Measurements from ENCODE around the gene THUMPD3. TPM values are rescaled to one million over a fixed set of nuclear protein-coding genes. Genes with fewer than 3 reads are reported as not detected.

Gene THUMPD3
- total and polyA plus RNA-seq, 9 of the 15 experiments (the other 6 are each of a cell fraction or from before 2014, with no cell fraction given): 58.3 to 132 (median 113) TPM

DNA sequence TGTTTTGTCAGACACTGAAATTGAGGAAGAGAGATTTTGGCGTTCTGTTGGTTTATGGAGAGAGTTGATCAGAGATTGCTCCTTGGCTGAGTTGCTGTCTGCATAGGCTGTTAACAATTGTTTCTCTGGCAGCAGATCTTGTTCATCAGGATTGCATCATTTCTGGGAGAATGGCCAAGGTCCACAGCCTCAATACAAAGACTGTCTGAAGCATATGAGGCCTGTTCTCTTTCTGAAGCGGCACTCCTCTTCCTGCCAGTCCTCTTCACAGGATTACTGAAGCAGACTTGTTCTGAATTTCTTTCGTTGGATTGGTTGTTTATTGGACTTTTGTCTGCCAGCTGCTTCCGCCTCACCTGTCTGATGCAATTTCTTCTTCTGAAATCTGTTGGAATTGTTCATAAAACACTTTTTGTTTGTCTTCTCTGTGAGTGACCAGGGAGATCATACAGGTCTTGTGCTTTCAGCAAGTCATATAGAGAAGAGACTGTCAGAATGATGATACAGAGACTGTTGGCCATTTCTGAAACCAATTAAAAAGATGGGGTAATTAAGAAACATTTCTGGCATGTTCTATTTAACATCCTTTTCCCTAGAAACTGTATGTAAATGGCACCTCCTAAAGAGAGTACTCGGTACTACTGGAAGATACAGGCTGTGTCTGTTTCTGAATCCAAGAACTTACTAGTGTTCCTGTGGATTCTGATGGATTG is 60.0 kb downstream of the THUMPD3 start:
- intact Hi-C loops (cut with micrococcal nuclease) (loop anchor here (1.0 to 5.0 kb wide), 4 partner anchors 27 to 70 kb away; partner anchors contain the start of gene THUMPD3), in situ Hi-C loops (cut with MboI) (no loop called here)
- H3K27ac ChIP-seq (ENCODE audit: extremely low read depth, low read depth, low read length): peak overlapping the region; percentile 77
- peaks cover 8% of the 10 kb centered on the region; the same call in 1 of the 2 replicates for H4K20me1 ChIP-seq (replicated peaks; ENCODE audit: control insufficient read depth, insufficient read depth, low read length)
- ChIA-PET POLR2A (interaction anchor here (1.2 to 8.1 kb wide), 3 partner anchors 20 to 70 kb away, joined by 3 to 150 read pairs (median 7); partner anchors contain the start of gene SETD5), CTCF (ENCODE audit: low intra/inter-chr PET ratio) (interaction anchor here (0.7 to 3.0 kb wide), 5 partner anchors 20 to 452 kb away, joined by 3 to 34 read pairs (median 5); no protein-coding TSS in a partner anchor)
- WGBS (ENCODE audit: insufficient coverage, low coverage, missing lambda C conversion rate): 14% methylated on average over 5 of the region's 5 CpGs
- FAIRE-seq (peak; percentile 97), ATAC-seq (peak; percentile 92), DNase-seq (ENCODE audit: extremely low read depth in 1 of 4, low spot score in 3 of 4) (peak; percentile 53 to 91 (median 66))
- peaks cover 66% of the 10 kb centered on the region for H3K36me3 ChIP-seq (ENCODE audit: control insufficient read depth, insufficient read depth, low read length)
- H2AFZ ChIP-seq (ENCODE audit: low read depth, low read length): no peak overlapping the region
- H3K79me2 ChIP-seq (ENCODE audit: control insufficient read depth, insufficient read depth, low read length): peaks cover 95% of the 10 kb centered on the region
- no peak overlapping the region for H3K4me3 ChIP-seq
- no peaks in the 10 kb centered on the region for H3K27me3 ChIP-seq (ENCODE audit: control insufficient read depth in 2 of 2, insufficient read depth in 2 of 2, low read length in 2 of 2)
- peak overlapping the region in 1 of 2 experiments; percentile 53; a peak in 3 of 4 replicates for H3K9ac ChIP-seq (ENCODE audit: insufficient read depth in 1 of 2, low read depth in 2 of 2, low read length in 2 of 2)
- no peaks in the 10 kb centered on the region for H3K9me3 ChIP-seq (replicated peaks; ENCODE audit: control insufficient read depth, insufficient read depth, low read depth, low read length)
- BruUV-seq (replicated peaks): no TSS peak
- peaks cover 0 to 21% of the 10 kb centered on the region in 2 experiments; a peak in 3 of 5 replicates for H3K4me1 ChIP-seq (replicated peaks in 1 of 2; ENCODE audit: control insufficient read depth in 2 of 2, insufficient read depth in 2 of 2, low read length in 2 of 2)
- H3K9me1 ChIP-seq (ENCODE audit: control insufficient read depth, insufficient read depth, low read length): no peaks in the 10 kb centered on the region
- H3K4me2 ChIP-seq (ENCODE audit: insufficient read depth, low read length): peak overlapping the region; percentile 45; the same call in 1 of the 2 replicates
- TF ChIP-seq TAL1 (IDR thresholded peaks at IDR 0.05): peak; percentile 35
- peak; percentile 42; the same call in 1 of the 2 replicates for TF ChIP-seq CREM (IDR thresholded peaks at IDR 0.05; ENCODE audit: low read depth)
- TF ChIP-seq GABPA (tag; conservative IDR thresholded peaks at IDR 0.05; ENCODE audit: low read depth): peak; percentile 61
- no peak for TF ChIP-seq MTF1 (CRISPR knock-in tag; IDR thresholded peaks at IDR 0.05; ENCODE audit: borderline replicate concordance)
- 0 out of 2 replicates have a peak, but pooled peaks have one; percentile 40 for TF ChIP-seq ZNF79 (CRISPR knock-in tag; IDR thresholded peaks at IDR 0.05; ENCODE audit: low read depth)
- TF ChIP-seq ZNF134 (CRISPR knock-in tag; conservative IDR thresholded peaks at IDR 0.05): peak; percentile 9; the same call in 1 of the 2 replicates
- TF ChIP-seq NR4A1 (CRISPR knock-in tag; IDR thresholded peaks at IDR 0.05): no peak
- TF ChIP-seq NR4A1 (tag; IDR thresholded peaks at IDR 0.05): peak; percentile 96
- TF ChIP-seq DDX20 (tag; IDR thresholded peaks at IDR 0.05; ENCODE audit: low read depth): 0 out of 2 replicates have a peak, but pooled peaks have one; percentile 7
- TF ChIP-seq, protein P1, sequence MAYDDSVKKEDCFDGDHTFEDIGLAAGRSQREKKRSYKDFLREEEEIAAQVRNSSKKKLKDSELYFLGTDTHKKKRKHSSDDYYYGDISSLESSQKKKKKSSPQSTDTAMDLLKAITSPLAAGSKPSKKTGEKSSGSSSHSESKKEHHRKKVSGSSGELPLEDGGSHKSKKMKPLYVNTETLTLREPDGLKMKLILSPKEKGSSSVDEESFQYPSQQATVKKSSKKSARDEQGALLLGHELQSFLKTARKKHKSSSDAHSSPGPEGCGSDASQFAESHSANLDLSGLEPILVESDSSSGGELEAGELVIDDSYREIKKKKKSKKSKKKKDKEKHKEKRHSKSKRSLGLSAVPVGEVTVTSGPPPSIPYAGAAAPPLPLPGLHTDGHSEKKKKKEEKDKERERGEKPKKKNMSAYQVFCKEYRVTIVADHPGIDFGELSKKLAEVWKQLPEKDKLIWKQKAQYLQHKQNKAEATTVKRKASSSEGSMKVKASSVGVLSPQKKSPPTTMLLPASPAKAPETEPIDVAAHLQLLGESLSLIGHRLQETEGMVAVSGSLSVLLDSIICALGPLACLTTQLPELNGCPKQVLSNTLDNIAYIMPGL (CRISPR knock-in tag; IDR thresholded peaks at IDR 0.05): no peak
- peak; percentile 62 for TF ChIP-seq DACH1 (IDR thresholded peaks at IDR 0.05; ENCODE audit: partially characterized antibody)
- TF ChIP-seq POLR2AphosphoS5 (IDR thresholded peaks at IDR 0.05; ENCODE audit: control insufficient read depth, insufficient read depth, low read depth, low read length): peak; percentile 58
- no peak for TF ChIP-seq HEY1 (CRISPR knock-in tag; IDR thresholded peaks at IDR 0.05; ENCODE audit: borderline replicate concordance)
- TF ChIP-seq, protein P2, sequence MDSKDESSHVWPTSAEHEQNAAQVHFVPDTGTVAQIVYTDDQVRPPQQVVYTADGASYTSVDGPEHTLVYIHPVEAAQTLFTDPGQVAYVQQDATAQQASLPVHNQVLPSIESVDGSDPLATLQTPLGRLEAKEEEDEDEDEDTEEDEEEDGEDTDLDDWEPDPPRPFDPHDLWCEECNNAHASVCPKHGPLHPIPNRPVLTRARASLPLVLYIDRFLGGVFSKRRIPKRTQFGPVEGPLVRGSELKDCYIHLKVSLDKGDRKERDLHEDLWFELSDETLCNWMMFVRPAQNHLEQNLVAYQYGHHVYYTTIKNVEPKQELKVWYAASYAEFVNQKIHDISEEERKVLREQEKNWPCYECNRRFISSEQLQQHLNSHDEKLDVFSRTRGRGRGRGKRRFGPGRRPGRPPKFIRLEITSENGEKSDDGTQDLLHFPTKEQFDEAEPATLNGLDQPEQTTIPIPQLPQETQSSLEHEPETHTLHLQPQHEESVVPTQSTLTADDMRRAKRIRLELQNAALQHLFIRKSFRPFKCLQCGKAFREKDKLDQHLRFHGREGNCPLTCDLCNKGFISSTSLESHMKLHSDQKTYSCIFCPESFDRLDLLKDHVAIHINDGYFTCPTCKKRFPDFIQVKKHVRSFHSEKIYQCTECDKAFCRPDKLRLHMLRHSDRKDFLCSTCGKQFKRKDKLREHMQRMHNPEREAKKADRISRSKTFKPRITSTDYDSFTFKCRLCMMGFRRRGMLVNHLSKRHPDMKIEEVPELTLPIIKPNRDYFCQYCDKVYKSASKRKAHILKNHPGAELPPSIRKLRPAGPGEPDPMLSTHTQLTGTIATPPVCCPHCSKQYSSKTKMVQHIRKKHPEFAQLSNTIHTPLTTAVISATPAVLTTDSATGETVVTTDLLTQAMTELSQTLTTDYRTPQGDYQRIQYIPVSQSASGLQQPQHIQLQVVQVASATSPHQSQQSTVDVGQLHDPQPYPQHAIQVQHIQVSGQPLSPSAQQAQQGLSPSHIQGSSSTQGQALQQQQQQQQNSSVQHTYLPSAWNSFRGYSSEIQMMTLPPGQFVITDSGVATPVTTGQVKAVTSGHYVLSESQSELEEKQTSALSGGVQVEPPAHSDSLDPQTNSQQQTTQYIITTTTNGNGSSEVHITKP (IDR thresholded peaks at IDR 0.05; ENCODE audit: partially characterized antibody): no peak
- no peak for TF ChIP-seq MAFF (IDR thresholded peaks at IDR 0.05; ENCODE audit: low read length)
